ENCODE results near the gene DNMBP. TPM values are rescaled to one million over a fixed set of nuclear protein-coding genes. Genes with fewer than 3 reads are reported as not detected.
"Not testable (repeated sequence)": the region's sequence is repeated elsewhere in the genome, so short reads cannot be mapped to it uniquely, and the experiment has no call there.

The DNMBP gene
- polyA plus RNA-seq, 1 experiment: 16.3 TPM

DNA sequence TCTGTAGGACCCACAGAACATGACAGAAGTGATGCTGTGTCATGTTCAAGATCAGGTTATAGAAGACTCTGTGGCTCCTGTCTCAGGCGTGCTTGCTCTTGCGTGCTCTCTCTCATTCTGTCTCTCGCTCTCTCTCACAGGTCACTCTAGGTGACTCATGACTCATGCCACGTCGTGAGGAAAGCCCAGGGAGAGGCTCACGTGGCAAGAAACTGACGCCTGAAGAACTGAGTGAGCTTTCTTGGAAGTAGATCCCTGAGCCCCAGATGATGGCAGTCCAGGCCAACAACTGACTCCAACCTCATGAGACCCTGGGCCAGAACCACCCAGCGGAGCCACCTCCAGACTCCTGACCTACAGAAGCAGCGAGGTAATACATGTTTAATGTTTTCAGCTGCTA lies 103.3 kb downstream of the DNMBP start:
- no peak for DNase-seq (ENCODE audit: low read depth)
- CTCF ChIA-PET: interaction anchor here (1.0 to 1.2 kb wide), 3 partner anchors 10 to 139 kb away, joined by 3 to 5 read pairs (median 4); no protein-coding TSS in a partner anchor
- Histone ChIP-seq H3K27me3 (ENCODE audit: control insufficient read depth, insufficient read depth, low read length) (no peaks in the 10 kb centered on the region), H3K4me3 (ENCODE audit: low read depth, low read length) (no peak overlapping the region), H3K36me3 (ENCODE audit: control insufficient read depth, insufficient read depth, low read length) (peaks cover 20% of the 10 kb centered on the region)
- POLR2A ChIA-PET: no interaction called here
- TF ChIP-seq, protein P1, sequence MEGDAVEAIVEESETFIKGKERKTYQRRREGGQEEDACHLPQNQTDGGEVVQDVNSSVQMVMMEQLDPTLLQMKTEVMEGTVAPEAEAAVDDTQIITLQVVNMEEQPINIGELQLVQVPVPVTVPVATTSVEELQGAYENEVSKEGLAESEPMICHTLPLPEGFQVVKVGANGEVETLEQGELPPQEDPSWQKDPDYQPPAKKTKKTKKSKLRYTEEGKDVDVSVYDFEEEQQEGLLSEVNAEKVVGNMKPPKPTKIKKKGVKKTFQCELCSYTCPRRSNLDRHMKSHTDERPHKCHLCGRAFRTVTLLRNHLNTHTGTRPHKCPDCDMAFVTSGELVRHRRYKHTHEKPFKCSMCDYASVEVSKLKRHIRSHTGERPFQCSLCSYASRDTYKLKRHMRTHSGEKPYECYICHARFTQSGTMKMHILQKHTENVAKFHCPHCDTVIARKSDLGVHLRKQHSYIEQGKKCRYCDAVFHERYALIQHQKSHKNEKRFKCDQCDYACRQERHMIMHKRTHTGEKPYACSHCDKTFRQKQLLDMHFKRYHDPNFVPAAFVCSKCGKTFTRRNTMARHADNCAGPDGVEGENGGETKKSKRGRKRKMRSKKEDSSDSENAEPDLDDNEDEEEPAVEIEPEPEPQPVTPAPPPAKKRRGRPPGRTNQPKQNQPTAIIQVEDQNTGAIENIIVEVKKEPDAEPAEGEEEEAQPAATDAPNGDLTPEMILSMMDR (IDR thresholded peaks at IDR 0.05; ENCODE audit: insufficient read depth, low read depth, low read length): no peak

DNA sequence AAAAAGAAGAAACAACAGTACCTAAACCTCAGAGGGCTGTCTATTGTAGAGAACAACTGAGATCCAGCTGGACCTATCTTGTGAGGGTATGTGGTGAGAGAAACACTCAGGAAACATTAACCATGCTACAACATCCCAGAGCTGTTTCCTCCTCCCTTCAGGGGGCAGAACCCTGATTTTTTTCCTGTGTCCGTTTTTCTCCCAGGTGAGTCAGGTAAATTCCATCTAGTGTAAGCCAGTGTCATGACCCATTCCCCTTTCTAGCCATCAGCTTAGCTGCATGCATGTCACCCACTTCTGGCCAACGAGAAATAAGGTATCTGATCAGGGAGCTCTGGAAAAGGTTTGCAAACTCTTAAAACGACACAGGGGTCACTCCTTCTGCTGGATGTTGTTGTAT lies 103.8 kb downstream of the DNMBP start:
- ChIA-PET POLR2A (no interaction called here), CTCF (interaction anchor here (0.7 to 1.2 kb wide), 4 partner anchors 10 to 140 kb away, joined by 3 to 5 read pairs (median 4); no protein-coding TSS in a partner anchor)
- H3K36me3 ChIP-seq (ENCODE audit: control insufficient read depth, insufficient read depth, low read length): peaks cover 21% of the 10 kb centered on the region

DNA sequence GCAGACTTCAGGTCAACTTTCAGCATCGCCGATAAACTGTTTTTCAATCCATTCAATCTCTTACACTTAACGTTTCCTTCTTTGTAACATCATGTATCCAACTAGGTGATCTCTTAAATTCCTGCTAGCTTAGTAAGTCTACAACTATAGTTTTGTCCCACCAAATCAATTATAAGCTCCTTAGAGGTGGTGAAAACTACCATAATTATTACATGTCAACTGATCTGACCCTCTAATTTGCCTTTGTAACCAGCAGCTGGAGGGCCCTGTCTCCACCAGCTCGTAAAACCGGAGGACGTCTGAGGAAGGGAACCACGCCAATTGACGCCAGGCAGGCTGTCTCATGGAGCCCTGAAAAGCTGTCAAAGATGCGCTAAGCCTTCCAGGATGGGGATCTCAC lies 113.9 kb downstream of the DNMBP start:
- CTCF ChIA-PET: interaction anchor here (0.8 to 1.0 kb wide), 2 partner anchors 10 to 50 kb away, joined by 3 to 4 read pairs; no protein-coding TSS in a partner anchor
- TF ChIP-seq, protein P1 (IDR thresholded peaks at IDR 0.05; ENCODE audit: insufficient read depth, low read depth, low read length): no peak
- no peak for DNase-seq (ENCODE audit: low read depth)
- POLR2A ChIA-PET: no interaction called here
- no peaks in the 10 kb centered on the region for H3K27me3 ChIP-seq (ENCODE audit: control insufficient read depth, insufficient read depth, low read length)
- no peak overlapping the region for H3K4me3 ChIP-seq (ENCODE audit: low read depth, low read length)
- H3K36me3 ChIP-seq (ENCODE audit: control insufficient read depth, insufficient read depth, low read length): peaks cover 12% of the 10 kb centered on the region

More for the DNA sequence above, 103.8 kb downstream of the DNMBP start:
- no peak for DNase-seq (ENCODE audit: low read depth)
- Histone ChIP-seq H3K4me3 (ENCODE audit: low read depth, low read length) (no peak overlapping the region), H3K27me3 (ENCODE audit: control insufficient read depth, insufficient read depth, low read length) (no peaks in the 10 kb centered on the region)
- TF ChIP-seq, protein P1 (IDR thresholded peaks at IDR 0.05; ENCODE audit: insufficient read depth, low read depth, low read length): no peak

DNA sequence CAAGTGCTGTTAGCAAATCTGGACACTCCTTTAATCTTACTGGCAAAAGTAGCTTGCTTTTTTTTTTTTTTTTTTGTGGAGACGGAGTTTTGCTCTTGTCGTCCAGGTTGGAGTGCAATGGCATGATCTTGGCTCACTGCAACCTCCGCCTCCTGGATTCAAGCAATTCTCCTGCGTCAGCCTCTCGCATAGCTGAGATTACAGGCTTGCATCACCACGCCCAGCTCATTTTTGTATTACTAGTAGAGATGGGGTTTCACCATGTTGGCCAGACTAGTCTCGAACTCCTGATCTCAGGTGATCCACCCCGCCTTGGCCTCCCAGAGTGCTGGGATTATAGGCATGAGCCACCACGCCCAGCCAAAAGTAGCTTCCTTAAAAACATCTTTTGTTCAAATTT lies 114.7 kb downstream of the DNMBP start:
- H3K27me3 ChIP-seq (ENCODE audit: control insufficient read depth, insufficient read depth, low read length); POLR2A ChIA-PET; DNase-seq (ENCODE audit: low read depth); H3K4me3 ChIP-seq (ENCODE audit: low read depth, low read length); CTCF ChIA-PET: not testable (repeated sequence)
- peaks cover 12% of the 10 kb centered on the region for H3K36me3 ChIP-seq (ENCODE audit: control insufficient read depth, insufficient read depth, low read length)

DNA sequence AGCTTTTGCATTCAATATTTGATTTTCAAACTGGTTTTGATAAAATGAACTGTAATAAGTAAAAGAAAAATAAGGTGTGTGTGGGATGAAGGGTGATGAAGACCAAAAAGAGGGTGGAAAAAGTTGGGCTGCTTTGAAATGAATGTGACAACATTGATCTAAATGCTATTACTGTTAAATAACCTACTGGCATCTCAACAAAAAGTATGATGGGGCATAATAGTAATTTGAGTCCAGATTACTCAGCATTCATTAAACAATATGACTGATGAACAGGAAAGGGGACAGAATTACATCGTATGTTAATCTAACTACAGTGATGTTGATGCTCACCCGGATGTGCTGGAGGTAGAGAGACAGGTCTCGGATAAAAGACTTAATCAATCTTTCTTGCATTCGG lies 115.1 kb downstream of the DNMBP start:
- POLR2A ChIA-PET: no interaction called here
- no peak for DNase-seq (ENCODE audit: low read depth)

More for the DNA sequence above, 115.1 kb downstream of the DNMBP start:
- TF ChIP-seq, protein P1 (IDR thresholded peaks at IDR 0.05; ENCODE audit: insufficient read depth, low read depth, low read length): no peak
- H3K4me3 ChIP-seq (ENCODE audit: low read depth, low read length): no peak overlapping the region
- peaks cover 12% of the 10 kb centered on the region for H3K36me3 ChIP-seq (ENCODE audit: control insufficient read depth, insufficient read depth, low read length)
- no peaks in the 10 kb centered on the region for H3K27me3 ChIP-seq (ENCODE audit: control insufficient read depth, insufficient read depth, low read length)
- CTCF ChIA-PET: no interaction called here

Measured in BJ (cell line).